IPS-18c (cell line): ENCODE measurements around the gene PROX1.

ENCODE experiments used
- H3K4me3 ChIP-seq: 2 replicates; pipeline ENCODE4 v1.7.0; 2013; ENCODE audit warnings: low read depth, mild to moderate bottlenecking, low read length, moderate library complexity; ENCODE audit not compliant: insufficient read depth
- H3K9me3 ChIP-seq: one replicate; pipeline ENCODE4 v1.6.1; 2013; ENCODE audit warnings: mild to moderate bottlenecking, low read length, moderate library complexity; ENCODE audit not compliant: control insufficient read depth, insufficient read depth

PROX1 gene

GRCh38 chr1:213976665-213977485, 10.9 kb upstream of the PROX1 start:
- no peak overlapping the region for H3K4me3 ChIP-seq

GRCh38 chr1:213977486-213977842, 10.3 kb upstream of the PROX1 start:
- Histone ChIP-seq H3K9me3 (no peaks in the 10 kb centered on the region), H3K4me3 (no peak overlapping the region)

More at GRCh38 chr1:213976665-213977485, 10.9 kb upstream of the PROX1 start:
- H3K9me3 ChIP-seq, result no peaks in the 10 kb centered on the region

GRCh38 chr1:213977909-213978308, 9.9 kb upstream of the PROX1 start:
- Histone ChIP-seq H3K4me3 (no peak overlapping the region), H3K9me3 (no peaks in the 10 kb centered on the region)

- H3K4me3 ChIP-seq, result peak overlapping the region; percentile 56
- no peaks in the 10 kb centered on the region for H3K9me3 ChIP-seq
These were observed 7.8 kb upstream of the PROX1 start for GRCh38 chr1:213979751-213980586.

DNA sequence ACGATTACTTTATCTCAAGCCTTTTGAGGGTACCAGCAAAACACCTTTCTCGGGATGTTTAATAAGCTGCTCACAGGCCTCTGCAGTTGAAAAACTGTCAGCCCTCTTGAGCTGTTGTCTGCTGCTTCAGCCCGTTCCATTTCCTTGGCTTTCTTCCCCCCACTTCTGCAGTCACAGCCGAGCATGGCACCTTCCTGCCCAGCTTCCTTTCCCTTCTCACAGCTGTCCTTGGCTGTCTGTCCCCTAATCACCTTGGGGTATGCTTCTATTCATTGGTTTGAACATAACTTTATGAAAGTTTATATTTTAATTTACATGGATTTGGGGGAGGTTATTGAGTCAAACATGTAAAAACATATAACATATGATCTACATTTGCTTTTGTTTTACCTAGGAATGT, 6.9 kb upstream of the PROX1 start:
- Histone ChIP-seq H3K4me3 (peak overlapping the region; percentile 20; the same call in 1 of the 2 replicates), H3K9me3 (no peaks in the 10 kb centered on the region)

GRCh38 chr1:213982289-213982671, 5.5 kb upstream of the PROX1 start:
- Histone ChIP-seq H3K4me3 (peak overlapping the region; percentile 52), H3K9me3 (no peaks in the 10 kb centered on the region)

DNA sequence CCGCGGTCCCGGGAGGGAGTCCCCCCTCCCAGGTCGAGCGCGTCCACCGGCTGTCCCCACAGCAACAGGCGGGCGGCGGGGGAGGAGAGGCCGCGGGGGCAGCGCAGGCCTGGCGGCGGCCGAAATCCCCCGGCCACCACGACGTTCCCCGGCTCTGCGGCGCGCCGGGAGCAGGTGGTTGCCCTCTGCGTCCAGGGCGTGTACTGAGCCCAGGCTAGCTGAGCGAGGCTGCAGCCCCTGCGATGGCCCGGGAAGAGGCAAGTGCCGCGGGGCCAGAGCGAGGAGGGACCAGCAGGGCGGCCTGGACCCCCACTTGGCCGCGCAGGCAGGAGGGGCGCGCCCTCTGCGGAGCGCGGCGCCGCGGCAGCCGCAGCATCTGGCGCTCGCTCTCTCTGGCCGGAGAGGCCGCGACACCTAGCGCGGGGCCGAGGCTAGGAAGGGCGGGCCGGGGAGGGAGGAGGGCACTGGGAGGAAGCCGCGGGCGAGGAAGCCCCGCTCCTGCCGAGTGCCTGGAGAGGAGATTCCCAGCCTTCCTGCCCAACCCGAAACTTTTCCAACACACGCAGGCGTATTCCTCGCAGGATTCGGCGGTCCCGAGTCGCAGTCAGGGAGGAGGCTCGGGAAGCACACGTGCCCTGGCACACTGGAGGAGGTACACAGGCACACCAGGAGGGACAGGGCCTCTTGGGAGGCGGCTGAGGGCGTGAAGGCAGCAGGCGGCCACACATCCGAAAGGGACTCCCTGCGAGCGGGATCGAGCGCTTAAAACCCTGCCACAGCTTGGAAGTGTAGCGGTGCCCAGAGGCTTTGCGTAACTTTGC, 4.9 kb upstream of the PROX1 start:
- H3K9me3 ChIP-seq, result no peaks in the 10 kb centered on the region
- H3K4me3 ChIP-seq, result peak overlapping the region; percentile 52

GRCh38 chr1:213983493-213984386, 4.0 kb upstream of the PROX1 start:
- Histone ChIP-seq H3K9me3 (no peaks in the 10 kb centered on the region), H3K4me3 (peak overlapping the region; percentile 52; the same call in 1 of the 2 replicates)

DNA sequence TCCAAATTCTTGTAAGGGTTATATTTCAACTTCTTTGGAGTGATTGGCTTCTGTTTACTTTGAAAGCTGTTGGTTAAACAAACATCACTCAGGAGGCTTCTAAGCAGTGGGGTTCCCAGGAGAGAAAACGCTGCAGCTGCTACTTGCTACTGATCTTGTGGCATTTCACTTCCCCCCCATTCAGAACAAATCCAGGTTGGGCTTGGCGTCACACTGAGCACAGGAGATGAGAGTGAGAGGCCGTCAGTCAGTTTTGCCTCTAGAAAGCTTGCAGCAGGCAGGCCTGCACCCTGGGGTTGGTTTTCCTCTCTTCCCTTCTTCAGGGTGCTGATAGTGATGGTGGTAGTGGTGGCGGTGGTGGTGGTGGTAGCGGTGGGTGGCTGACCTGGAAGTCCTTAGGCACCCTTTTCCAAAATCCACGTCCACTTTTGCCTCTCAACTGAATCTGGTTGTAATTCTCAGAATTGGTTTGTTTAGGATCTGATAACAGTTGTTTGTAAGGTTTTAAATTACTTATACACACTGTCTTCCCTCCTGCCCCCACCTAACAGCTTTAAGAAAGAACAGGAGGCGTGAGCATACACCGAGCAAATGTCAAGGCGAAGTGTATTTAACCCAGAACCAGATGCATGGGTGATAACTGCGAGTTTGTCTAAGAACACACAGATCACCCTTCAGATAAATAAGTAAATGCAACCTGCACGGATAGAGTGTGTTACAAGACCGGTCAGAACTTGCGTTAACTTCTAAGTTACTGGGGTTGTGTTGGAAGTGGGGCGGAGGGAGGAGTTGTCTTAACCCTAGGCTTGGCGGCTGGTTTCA, 3.2 kb upstream of the PROX1 start:
- Histone ChIP-seq H3K4me3 (peak overlapping the region; percentile 47; the same call in 1 of the 2 replicates), H3K9me3 (no peaks in the 10 kb centered on the region)

- H3K4me3 ChIP-seq, result peak overlapping the region; percentile 47
- no peaks in the 10 kb centered on the region for H3K9me3 ChIP-seq
These were observed 2.4 kb upstream of the PROX1 start for GRCh38 chr1:213985209-213986019.

GRCh38 chr1:213986020-213986924, 1.5 kb upstream of the PROX1 start:
- peak overlapping the region; percentile 47; the same call in 1 of the 2 replicates for H3K4me3 ChIP-seq
- H3K9me3 ChIP-seq, result no peaks in the 10 kb centered on the region

DNA sequence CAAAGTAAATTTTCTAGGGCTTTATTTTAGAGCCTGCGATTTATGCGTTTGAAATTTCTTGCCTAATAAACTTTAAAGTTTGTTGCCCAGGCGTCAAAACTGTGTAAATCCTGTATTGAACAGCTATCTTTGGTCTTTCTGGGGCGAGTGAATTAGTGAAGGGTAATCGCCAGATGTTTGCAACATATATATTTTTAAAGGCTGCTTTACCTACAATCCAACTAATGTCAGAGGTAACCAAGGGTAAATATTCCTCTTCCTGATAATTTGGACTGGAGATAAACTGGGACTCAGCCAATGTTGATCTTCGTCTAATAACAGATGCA, 885 bp upstream of the PROX1 start:
- Histone ChIP-seq H3K4me3 (peak overlapping the region; percentile 28; the same call in 1 of the 2 replicates), H3K9me3 (no peaks in the 10 kb centered on the region)

GRCh38 chr1:213987422-213987926, 299 bp upstream of the PROX1 start:
- Histone ChIP-seq H3K9me3 (no peaks in the 10 kb centered on the region), H3K4me3 (peak overlapping the region; percentile 64)

GRCh38 chr1:213988507-213989001, 781 bp downstream of the PROX1 start:
- no peaks in the 10 kb centered on the region for H3K9me3 ChIP-seq
- H3K4me3 ChIP-seq, result peak overlapping the region; percentile 64
